HEK293 (cell line): ENCODE data around the gene PLEKHG4.

ENCODE experiments used
- BCL11B ChIP-seq: fragments of 450-650 bp; formaldehyde crosslinking; IDR thresholded peaks from 2 replicates; pipeline ENCODE4 v1.5.1; 2016; ENCODE audit warnings: low read depth, missing biosample characterization, missing genetic modification characterization
- GLIS1 ChIP-seq: fragments of 450-650 bp; formaldehyde crosslinking; IDR thresholded peaks from 2 replicates; pipeline ENCODE4 v1.5.1; 2016; ENCODE audit warnings: missing biosample characterization, missing genetic modification characterization
- KLF7 ChIP-seq: fragments of 450-650 bp; formaldehyde crosslinking; IDR thresholded peaks from 2 replicates; pipeline ENCODE4 v1.5.1; 2016; ENCODE audit warnings: missing biosample characterization, missing genetic modification characterization, borderline replicate concordance
- MEIS1 ChIP-seq: sonication (generic); formaldehyde crosslinking; IDR thresholded peaks from 2 replicates; pipeline ENCODE4 v1.8.1; 2022; ENCODE audit warnings: missing genetic modification reagents, mild to moderate bottlenecking, borderline replicate concordance
- PRDM1 ChIP-seq: fragments of 450-650 bp; formaldehyde crosslinking; IDR thresholded peaks from 2 replicates; pipeline ENCODE4; 2016; ENCODE audit warnings: missing biosample characterization, missing genetic modification characterization
- PRDM4 ChIP-seq: fragments of 450-650 bp; formaldehyde crosslinking; IDR thresholded peaks from 2 replicates; pipeline ENCODE4 v1.5.1; 2017; ENCODE audit warnings: missing biosample characterization, missing genetic modification characterization
- ZBTB7A ChIP-seq: fragments of 450-650 bp; formaldehyde crosslinking; IDR thresholded peaks from 2 replicates; pipeline ENCODE4 v1.5.1; 2016; ENCODE audit warnings: low read depth, missing biosample characterization, missing genetic modification characterization
- ZNF133 ChIP-seq: fragments of 450-650 bp; formaldehyde crosslinking; IDR thresholded peaks from 2 replicates; pipeline ENCODE4 v1.5.1; 2016; ENCODE audit warnings: missing biosample characterization, missing genetic modification characterization
- ZNF157 ChIP-seq: fragments of 450-650 bp; formaldehyde crosslinking; IDR thresholded peaks from 2 replicates; pipeline ENCODE4 v1.5.1; 2016; ENCODE audit warnings: missing biosample characterization, missing genetic modification characterization
- ZNF24 ChIP-seq: fragments of 450-650 bp; formaldehyde crosslinking; IDR thresholded peaks from 2 replicates; pipeline ENCODE4 v1.5.1; 2016; ENCODE audit warnings: missing biosample characterization, missing genetic modification characterization
- ZNF335 ChIP-seq: fragments of 450-650 bp; formaldehyde crosslinking; conservative IDR thresholded peaks from 2 replicates; pipeline ENCODE4 v1.5.1; 2016; ENCODE audit warnings: missing biosample characterization, missing genetic modification characterization
- ZNF416 ChIP-seq: fragments of 450-650 bp; formaldehyde crosslinking; IDR thresholded peaks from 2 replicates; pipeline ENCODE4 v1.5.1; 2016; ENCODE audit warnings: missing biosample characterization, missing genetic modification characterization
- ZNF596 ChIP-seq: fragments of 450-650 bp; IDR thresholded peaks from 2 replicates; pipeline ENCODE4 v1.5.0; 2018; ENCODE audit warnings: missing biosample characterization, mild to moderate bottlenecking, missing genetic modification characterization, moderate library complexity
- ZNF629 ChIP-seq: fragments of 450-650 bp; formaldehyde crosslinking; IDR thresholded peaks from 2 replicates; pipeline ENCODE4 v1.5.1; 2017; ENCODE audit warnings: missing biosample characterization, missing genetic modification characterization
- ZNF654 ChIP-seq: fragments of 450-650 bp; formaldehyde crosslinking; IDR thresholded peaks from 2 replicates; pipeline ENCODE4 v1.5.1; 2016; ENCODE audit warnings: low read depth, missing biosample characterization, missing genetic modification characterization
- ZNF677 ChIP-seq: fragments of 450-650 bp; IDR thresholded peaks from 2 replicates; pipeline ENCODE4 v1.5.0; 2018; ENCODE audit warnings: missing biosample characterization, mild to moderate bottlenecking, missing genetic modification characterization, moderate library complexity
- ZNF791 ChIP-seq: fragments of 450-650 bp; formaldehyde crosslinking; IDR thresholded peaks from 2 replicates; pipeline ENCODE4 v1.5.1; 2016; ENCODE audit warnings: missing biosample characterization, missing genetic modification characterization
- ZNF792 ChIP-seq: fragments of 450-650 bp; formaldehyde crosslinking; IDR thresholded peaks from 2 replicates; pipeline ENCODE4 v1.5.1; 2016; ENCODE audit warnings: missing biosample characterization, missing genetic modification characterization
- ZXDB ChIP-seq: fragments of 450-650 bp; formaldehyde crosslinking; IDR thresholded peaks from 2 replicates; pipeline ENCODE4 v1.5.1; 2016; ENCODE audit warnings: missing biosample characterization, missing genetic modification characterization
- TF ChIP-seq, protein P1 (sequence below): fragments of 450-650 bp; formaldehyde crosslinking; optimal IDR thresholded peaks from 2 replicates; pipeline ENCODE3; 2016; ENCODE audit warnings: missing biosample characterization, mild to moderate bottlenecking, missing genetic modification characterization
- TF ChIP-seq, protein P2 (sequence below): fragments of 450-650 bp; formaldehyde crosslinking; conservative IDR thresholded peaks from 2 replicates; pipeline ENCODE4 v1.5.1; 2016; ENCODE audit warnings: low read depth, missing biosample characterization, missing genetic modification characterization
- TF ChIP-seq, protein P3 (sequence below): fragments of 450-650 bp; formaldehyde crosslinking; IDR thresholded peaks from 2 replicates; pipeline ENCODE4 v1.5.1; 2016; ENCODE audit warnings: missing biosample characterization, missing genetic modification characterization, borderline replicate concordance

The PLEKHG4 gene

GRCh38 chr16:67248401-67249177, 30.7 kb upstream of the PLEKHG4 start, which contains the start of gene SLC9A5 (continued):
- peak; percentile 84; the same call in 1 of the 2 replicates for TF ChIP-seq ZBTB7A (tag by site-specific recombination)
- TF ChIP-seq ZNF24 (tag by site-specific recombination), result no peak
- no peak for TF ChIP-seq ZNF792 (tag by site-specific recombination)
- TF ChIP-seq, protein P1, sequence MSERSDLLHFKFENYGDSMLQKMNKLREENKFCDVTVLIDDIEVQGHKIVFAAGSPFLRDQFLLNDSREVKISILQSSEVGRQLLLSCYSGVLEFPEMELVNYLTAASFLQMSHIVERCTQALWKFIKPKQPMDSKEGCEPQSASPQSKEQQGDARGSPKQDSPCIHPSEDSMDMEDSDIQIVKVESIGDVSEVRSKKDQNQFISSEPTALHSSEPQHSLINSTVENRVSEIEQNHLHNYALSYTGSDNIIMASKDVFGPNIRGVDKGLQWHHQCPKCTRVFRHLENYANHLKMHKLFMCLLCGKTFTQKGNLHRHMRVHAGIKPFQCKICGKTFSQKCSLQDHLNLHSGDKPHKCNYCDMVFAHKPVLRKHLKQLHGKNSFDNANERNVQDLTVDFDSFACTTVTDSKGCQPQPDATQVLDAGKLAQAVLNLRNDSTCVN (tag by site-specific recombination), result peak; percentile 86
- no peak for TF ChIP-seq KLF7 (tag by site-specific recombination)
- TF ChIP-seq ZNF133 (tag by site-specific recombination), result no peak
- TF ChIP-seq ZXDB (tag by site-specific recombination), result no peak
- no peak for TF ChIP-seq MEIS1 (CRISPR knock-in tag)
- TF ChIP-seq, protein P2, sequence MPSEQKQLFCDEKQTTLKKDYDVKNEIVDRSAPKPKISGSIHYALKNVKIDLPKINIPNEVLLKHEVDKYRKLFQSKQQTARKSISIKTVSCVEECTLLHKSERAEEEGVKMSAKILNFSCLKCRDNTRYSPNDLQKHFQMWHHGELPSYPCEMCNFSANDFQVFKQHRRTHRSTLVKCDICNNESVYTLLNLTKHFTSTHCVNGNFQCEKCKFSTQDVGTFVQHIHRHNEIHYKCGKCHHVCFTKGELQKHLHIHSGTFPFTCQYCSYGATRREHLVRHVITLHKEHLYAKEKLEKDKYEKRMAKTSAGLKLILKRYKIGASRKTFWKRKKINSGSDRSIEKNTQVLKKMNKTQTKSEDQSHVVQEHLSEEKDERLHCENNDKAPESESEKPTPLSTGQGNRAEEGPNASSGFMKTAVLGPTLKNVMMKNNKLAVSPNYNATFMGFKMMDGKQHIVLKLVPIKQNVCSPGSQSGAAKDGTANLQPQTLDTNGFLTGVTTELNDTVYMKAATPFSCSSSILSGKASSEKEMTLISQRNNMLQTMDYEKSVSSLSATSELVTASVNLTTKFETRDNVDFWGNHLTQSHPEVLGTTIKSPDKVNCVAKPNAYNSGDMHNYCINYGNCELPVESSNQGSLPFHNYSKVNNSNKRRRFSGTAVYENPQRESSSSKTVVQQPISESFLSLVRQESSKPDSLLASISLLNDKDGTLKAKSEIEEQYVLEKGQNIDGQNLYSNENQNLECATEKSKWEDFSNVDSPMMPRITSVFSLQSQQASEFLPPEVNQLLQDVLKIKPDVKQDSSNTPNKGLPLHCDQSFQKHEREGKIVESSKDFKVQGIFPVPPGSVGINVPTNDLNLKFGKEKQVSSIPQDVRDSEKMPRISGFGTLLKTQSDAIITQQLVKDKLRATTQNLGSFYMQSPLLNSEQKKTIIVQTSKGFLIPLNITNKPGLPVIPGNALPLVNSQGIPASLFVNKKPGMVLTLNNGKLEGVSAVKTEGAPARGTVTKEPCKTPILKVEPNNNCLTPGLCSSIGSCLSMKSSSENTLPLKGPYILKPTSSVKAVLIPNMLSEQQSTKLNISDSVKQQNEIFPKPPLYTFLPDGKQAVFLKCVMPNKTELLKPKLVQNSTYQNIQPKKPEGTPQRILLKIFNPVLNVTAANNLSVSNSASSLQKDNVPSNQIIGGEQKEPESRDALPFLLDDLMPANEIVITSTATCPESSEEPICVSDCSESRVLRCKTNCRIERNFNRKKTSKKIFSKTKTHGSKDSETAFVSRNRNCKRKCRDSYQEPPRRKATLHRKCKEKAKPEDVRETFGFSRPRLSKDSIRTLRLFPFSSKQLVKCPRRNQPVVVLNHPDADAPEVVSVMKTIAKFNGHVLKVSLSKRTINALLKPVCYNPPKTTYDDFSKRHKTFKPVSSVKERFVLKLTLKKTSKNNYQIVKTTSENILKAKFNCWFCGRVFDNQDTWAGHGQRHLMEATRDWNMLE (tag by site-specific recombination), result no peak
- peak; percentile 97 for TF ChIP-seq GLIS1 (tag by site-specific recombination)
- TF ChIP-seq ZNF596 (tag by site-specific recombination), result no peak
- TF ChIP-seq PRDM4 (tag by site-specific recombination), result no peak
- TF ChIP-seq ZNF335 (tag by site-specific recombination), result peak; percentile 28; the same call in 1 of the 2 replicates
- TF ChIP-seq ZNF791, result no peak
- no peak for TF ChIP-seq ZNF677
- no peak for TF ChIP-seq ZNF416 (tag by site-specific recombination)
- no peak for TF ChIP-seq PRDM1
- TF ChIP-seq ZNF629 (tag by site-specific recombination), result 0 out of 2 replicates have a peak, but pooled peaks have one; percentile 11
- no peak for TF ChIP-seq BCL11B (tag by site-specific recombination)
- TF ChIP-seq, protein P3, sequence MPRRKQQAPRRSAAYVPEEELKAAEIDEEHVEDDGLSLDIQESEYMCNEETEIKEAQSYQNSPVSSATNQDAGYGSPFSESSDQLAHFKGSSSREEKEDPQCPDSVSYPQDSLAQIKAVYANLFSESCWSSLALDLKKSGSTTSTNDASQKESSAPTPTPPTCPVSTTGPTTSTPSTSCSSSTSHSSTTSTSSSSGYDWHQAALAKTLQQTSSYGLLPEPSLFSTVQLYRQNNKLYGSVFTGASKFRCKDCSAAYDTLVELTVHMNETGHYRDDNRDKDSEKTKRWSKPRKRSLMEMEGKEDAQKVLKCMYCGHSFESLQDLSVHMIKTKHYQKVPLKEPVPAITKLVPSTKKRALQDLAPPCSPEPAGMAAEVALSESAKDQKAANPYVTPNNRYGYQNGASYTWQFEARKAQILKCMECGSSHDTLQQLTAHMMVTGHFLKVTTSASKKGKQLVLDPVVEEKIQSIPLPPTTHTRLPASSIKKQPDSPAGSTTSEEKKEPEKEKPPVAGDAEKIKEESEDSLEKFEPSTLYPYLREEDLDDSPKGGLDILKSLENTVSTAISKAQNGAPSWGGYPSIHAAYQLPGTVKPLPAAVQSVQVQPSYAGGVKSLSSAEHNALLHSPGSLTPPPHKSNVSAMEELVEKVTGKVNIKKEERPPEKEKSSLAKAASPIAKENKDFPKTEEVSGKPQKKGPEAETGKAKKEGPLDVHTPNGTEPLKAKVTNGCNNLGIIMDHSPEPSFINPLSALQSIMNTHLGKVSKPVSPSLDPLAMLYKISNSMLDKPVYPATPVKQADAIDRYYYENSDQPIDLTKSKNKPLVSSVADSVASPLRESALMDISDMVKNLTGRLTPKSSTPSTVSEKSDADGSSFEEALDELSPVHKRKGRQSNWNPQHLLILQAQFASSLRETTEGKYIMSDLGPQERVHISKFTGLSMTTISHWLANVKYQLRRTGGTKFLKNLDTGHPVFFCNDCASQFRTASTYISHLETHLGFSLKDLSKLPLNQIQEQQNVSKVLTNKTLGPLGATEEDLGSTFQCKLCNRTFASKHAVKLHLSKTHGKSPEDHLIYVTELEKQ (tag by site-specific recombination), result no peak
- no peak for TF ChIP-seq ZNF157 (tag by site-specific recombination)
- TF ChIP-seq ZNF654 (tag by site-specific recombination), result no peak
